ENCODE measurements around the gene KIF16B.

DNA sequence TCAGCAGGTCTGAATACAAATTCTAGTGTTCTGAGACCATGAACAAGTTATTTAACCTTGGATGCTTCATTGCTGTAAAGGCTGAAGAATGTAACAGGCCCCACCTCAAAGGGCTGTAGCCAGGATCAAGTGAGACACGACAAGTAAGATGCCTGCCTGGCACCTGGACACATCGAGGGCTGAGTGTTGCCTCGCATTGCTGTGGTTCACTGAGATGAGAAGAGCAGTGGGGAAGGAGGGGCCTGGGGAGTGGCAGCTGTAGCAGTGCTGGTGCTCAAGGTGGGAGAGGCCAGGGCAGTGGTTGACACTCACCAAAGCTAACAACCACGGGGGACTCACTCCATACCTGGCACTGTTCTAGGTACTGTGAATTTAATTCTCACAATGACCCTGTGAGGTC is 187.8 kb downstream of the KIF16B start:
- TF ChIP-seq, protein P1, sequence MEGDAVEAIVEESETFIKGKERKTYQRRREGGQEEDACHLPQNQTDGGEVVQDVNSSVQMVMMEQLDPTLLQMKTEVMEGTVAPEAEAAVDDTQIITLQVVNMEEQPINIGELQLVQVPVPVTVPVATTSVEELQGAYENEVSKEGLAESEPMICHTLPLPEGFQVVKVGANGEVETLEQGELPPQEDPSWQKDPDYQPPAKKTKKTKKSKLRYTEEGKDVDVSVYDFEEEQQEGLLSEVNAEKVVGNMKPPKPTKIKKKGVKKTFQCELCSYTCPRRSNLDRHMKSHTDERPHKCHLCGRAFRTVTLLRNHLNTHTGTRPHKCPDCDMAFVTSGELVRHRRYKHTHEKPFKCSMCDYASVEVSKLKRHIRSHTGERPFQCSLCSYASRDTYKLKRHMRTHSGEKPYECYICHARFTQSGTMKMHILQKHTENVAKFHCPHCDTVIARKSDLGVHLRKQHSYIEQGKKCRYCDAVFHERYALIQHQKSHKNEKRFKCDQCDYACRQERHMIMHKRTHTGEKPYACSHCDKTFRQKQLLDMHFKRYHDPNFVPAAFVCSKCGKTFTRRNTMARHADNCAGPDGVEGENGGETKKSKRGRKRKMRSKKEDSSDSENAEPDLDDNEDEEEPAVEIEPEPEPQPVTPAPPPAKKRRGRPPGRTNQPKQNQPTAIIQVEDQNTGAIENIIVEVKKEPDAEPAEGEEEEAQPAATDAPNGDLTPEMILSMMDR (conservative IDR thresholded peaks at IDR 0.05; ENCODE audit: low read depth, low read length), result no peak
- no peak for TF ChIP-seq EZH2 (IDR thresholded peaks at IDR 0.05; ENCODE audit: borderline replicate concordance, low read depth, low read length, poor library complexity, severe bottlenecking)
